ENCODE measurements around the gene RBSN. TPM values are rescaled to one million over a fixed set of nuclear protein-coding genes. Genes with fewer than 3 reads are reported as not detected.

Gene RBSN
- total RNA-seq, 4 donors from 2014 or later: 26.8 to 42.6 (median 28.6) TPM

DNA sequence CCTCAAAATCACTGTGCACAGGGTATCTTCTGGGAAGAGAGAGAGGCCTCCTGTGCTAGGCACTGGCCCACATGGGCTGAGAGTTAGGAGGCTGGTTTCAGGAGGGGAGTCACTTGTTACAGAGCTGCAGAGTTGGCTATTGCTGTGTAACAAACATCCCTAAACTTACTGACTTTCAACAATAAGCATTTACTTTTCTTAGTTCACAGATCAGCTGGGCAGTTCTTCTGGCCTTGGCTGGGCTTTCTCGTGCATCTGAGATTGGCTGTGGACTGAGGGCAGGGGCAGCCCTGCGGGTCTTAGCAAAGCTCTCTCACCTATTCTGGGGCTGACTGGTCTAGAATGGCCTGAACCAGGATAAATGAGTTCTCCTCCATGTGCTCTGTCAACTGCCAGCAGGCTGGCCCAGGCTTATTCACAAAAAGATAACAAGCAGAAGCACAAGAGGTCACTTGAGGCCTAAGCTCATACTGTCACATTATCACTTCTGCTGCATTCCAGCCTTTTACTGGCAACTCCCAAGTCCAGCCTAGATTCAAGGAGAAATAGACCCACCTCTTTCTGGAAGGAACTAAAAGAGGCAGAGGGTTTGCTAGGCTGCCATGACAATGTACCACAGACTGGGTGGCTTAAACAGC lies 17.2 kb upstream of the RBSN start:
- TF ChIP-seq, protein P1, sequence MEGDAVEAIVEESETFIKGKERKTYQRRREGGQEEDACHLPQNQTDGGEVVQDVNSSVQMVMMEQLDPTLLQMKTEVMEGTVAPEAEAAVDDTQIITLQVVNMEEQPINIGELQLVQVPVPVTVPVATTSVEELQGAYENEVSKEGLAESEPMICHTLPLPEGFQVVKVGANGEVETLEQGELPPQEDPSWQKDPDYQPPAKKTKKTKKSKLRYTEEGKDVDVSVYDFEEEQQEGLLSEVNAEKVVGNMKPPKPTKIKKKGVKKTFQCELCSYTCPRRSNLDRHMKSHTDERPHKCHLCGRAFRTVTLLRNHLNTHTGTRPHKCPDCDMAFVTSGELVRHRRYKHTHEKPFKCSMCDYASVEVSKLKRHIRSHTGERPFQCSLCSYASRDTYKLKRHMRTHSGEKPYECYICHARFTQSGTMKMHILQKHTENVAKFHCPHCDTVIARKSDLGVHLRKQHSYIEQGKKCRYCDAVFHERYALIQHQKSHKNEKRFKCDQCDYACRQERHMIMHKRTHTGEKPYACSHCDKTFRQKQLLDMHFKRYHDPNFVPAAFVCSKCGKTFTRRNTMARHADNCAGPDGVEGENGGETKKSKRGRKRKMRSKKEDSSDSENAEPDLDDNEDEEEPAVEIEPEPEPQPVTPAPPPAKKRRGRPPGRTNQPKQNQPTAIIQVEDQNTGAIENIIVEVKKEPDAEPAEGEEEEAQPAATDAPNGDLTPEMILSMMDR (IDR thresholded peaks at IDR 0.05 in 4 of 5, conservative IDR thresholded peaks at IDR 0.05 in 1 of 5): no peak
- TF ChIP-seq POLR2A (IDR thresholded peaks at IDR 0.05): no peak
- H3K36me3 ChIP-seq: no peaks in the 10 kb centered on the region
- in situ Hi-C loops (cut with MboI; ENCODE audit: low sequenced_read_pairs in 4 of 4) (loop anchor here in 2 of 4 donors (10.0 to 25.0 kb wide), 2 partner anchors 289 to 296 kb away; no protein-coding TSS in a partner anchor), intact Hi-C loops (cut with DNase I; ENCODE audit: low total_unique reads) (loop anchor here (10.0 kb wide), 1 partner anchor 439 kb away; no protein-coding TSS in a partner anchor)
- ATAC-seq: no peak
- H3K4me1 ChIP-seq: peaks cover 4 to 8% of the 10 kb centered on the region in 2 donors
- DNase-seq: no peak
- H3K4me3 ChIP-seq: no peak overlapping the region
- H3K9me3 ChIP-seq: no peaks in the 10 kb centered on the region
- peaks cover 0 to 5% (median 4%) of the 10 kb centered on the region in 3 donors for H3K27me3 ChIP-seq
- H3K27ac ChIP-seq: no peak overlapping the region

DNA sequence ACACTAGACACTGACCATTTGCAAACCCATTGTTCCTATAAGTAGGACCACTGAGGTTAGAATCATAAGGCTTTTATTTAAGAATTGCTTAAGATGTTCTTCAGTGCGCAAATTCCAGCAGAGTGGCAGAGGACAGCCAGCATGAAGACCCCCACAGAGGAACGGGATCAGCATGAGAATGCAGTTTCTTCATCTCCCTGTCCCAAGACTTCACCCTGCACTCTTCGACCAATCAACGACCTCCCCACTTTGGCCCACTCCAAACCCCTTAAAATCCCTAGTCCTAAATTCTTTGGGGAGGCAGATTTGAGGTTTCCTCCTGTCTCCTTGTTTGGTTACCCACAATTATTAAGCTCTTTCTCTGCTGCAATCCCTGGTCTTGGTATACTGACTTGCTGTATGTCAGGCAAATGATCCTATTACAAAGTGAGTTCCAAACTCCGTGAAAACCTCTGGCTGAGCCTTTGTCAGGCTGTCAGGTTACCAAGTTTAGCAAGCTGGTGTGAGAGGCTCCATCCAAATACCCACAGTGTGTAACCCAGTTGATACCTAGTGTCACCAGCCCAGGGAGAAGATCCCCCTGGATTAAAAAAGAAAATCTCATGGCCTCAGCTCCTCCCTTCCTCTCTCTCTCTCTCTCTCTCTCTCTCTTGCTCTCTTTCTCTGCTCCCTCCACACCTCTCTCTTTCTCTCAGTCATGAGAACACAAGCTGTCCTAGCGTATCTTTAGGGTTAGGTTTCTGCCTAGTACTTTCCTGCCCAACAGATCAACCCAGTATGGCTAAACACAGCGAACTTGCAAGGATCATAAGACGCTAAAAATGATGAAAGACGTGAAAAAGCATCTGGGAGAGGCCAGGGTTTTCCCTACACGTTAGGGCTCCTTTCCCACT lies 15.8 kb upstream of the RBSN start:
- ATAC-seq (peak; percentile 62 to 70), DNase-seq (no peak)
- peaks cover 0 to 5% (median 4%) of the 10 kb centered on the region in 3 donors for H3K27me3 ChIP-seq
- in situ Hi-C loops (cut with MboI; ENCODE audit: low sequenced_read_pairs in 4 of 4) (loop anchor here in 2 of 4 donors (5.0 to 25.0 kb wide), 3 partner anchors 88 to 298 kb away; no protein-coding TSS in a partner anchor), intact Hi-C loops (cut with DNase I; ENCODE audit: low total_unique reads) (loop anchor here (5.0 to 10.0 kb wide), 2 partner anchors 293 to 440 kb away; no protein-coding TSS in a partner anchor)
- no peak overlapping the region for H3K4me3 ChIP-seq
- H3K9me3 ChIP-seq: no peaks in the 10 kb centered on the region
- peaks cover 4 to 8% of the 10 kb centered on the region in 2 donors for H3K4me1 ChIP-seq
- peak overlapping the region in 2 of 4 donors; percentile 36 to 68 for H3K27ac ChIP-seq
- H3K36me3 ChIP-seq: no peaks in the 10 kb centered on the region
- no peak for TF ChIP-seq POLR2A (IDR thresholded peaks at IDR 0.05)
- TF ChIP-seq, protein P1 (IDR thresholded peaks at IDR 0.05 in 4 of 5, conservative IDR thresholded peaks at IDR 0.05 in 1 of 5): no peak

DNA sequence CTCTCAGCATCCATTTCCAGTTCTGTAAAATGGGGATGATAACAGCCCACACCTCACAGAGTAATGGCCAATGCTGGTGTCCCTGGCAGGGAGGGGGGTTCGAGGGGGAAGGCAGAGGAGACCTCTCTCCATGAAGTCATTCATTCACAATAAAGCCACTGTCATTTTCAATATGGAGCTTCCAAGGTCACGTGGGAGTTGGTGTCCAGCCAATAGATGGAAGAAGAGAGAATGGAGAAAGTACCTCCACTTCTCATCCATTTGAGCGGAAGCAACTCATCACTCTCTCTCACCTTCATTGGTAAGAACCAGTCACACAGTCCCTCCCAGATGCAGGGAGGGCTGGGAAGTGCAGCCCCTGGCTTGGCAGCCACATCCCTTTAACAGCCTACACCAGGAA lies 14.9 kb upstream of the RBSN start:
- no peaks in the 10 kb centered on the region for H3K36me3 ChIP-seq
- no peak overlapping the region for H3K27ac ChIP-seq
- intact Hi-C loops (cut with DNase I; ENCODE audit: low total_unique reads): loop anchor here (5.0 to 10.0 kb wide), 2 partner anchors 293 to 441 kb away; no protein-coding TSS in a partner anchor
- TF ChIP-seq, protein P1 (IDR thresholded peaks at IDR 0.05 in 4 of 5, conservative IDR thresholded peaks at IDR 0.05 in 1 of 5): no peak
- no peak for TF ChIP-seq POLR2A (IDR thresholded peaks at IDR 0.05)
- ATAC-seq: no peak
- H3K4me3 ChIP-seq: no peak overlapping the region
- H3K4me1 ChIP-seq: peaks cover 4 to 8% of the 10 kb centered on the region in 2 donors
- in situ Hi-C loops (cut with MboI; ENCODE audit: low sequenced_read_pairs in 4 of 4): loop anchor here in 2 of 4 donors (5.0 to 25.0 kb wide), 3 partner anchors 88 to 298 kb away; no protein-coding TSS in a partner anchor
- H3K27me3 ChIP-seq: peaks cover 0 to under 1% (median 0%) of the 10 kb centered on the region in 3 donors
- H3K9me3 ChIP-seq: no peaks in the 10 kb centered on the region
- no peak for DNase-seq

DNA sequence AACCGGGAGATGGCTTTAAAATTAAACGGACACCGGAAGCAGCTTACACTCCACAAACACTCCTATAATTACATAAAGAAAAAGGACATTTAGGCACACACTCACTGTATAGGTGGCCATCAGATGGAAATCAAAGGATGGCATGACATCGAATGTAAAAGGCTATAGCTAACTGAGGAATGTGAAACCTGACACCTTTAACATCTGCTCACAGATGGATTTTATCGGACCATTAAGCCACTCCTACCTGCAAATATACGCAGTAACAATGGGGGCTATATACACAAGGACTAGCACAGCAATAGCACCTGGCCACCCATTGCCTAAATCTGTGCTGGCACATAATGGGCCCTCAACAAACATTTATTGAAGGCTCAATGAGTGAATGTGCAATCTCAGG lies 14.5 kb upstream of the RBSN start:
- Histone ChIP-seq H3K27me3 (no peaks in the 10 kb centered on the region), H3K4me3 (no peak overlapping the region), H3K9me3 (no peaks in the 10 kb centered on the region), H3K36me3 (no peaks in the 10 kb centered on the region), H3K4me1 (peaks cover 4 to 8% of the 10 kb centered on the region in 2 donors), H3K27ac (no peak overlapping the region)
- TF ChIP-seq POLR2A (IDR thresholded peaks at IDR 0.05): no peak
- TF ChIP-seq, protein P1 (IDR thresholded peaks at IDR 0.05 in 4 of 5, conservative IDR thresholded peaks at IDR 0.05 in 1 of 5): no peak
- ATAC-seq: no peak
- DNase-seq: no peak
- intact Hi-C loops (cut with DNase I; ENCODE audit: low total_unique reads): loop anchor here (5.0 to 10.0 kb wide), 2 partner anchors 294 to 441 kb away; no protein-coding TSS in a partner anchor
- in situ Hi-C loops (cut with MboI; ENCODE audit: low sequenced_read_pairs in 4 of 4): loop anchor here in 2 of 4 donors (5.0 to 25.0 kb wide), 3 partner anchors 89 to 299 kb away; no protein-coding TSS in a partner anchor
